HepG2 (cell line): ENCODE data around the gene ZNF24. TPM values are rescaled to one million over a fixed set of nuclear protein-coding genes. Genes with fewer than 3 reads are reported as not detected.

Experiments used
- ATAC-seq: fragments of 200-7000 bp; cut with Tn5 transposase; 3 replicates; pipeline ENCODE4 v1.9.1; 2020; ENCODE audit warnings: mild to moderate bottlenecking, moderate library complexity
- BruUV-seq: library from RNA; stranded (reverse); fragments of 400-500 nt; replicated peaks from 2 replicates; lab custom pipeline; 2021; lab: Mats Ljungman, UMichigan
- CTCF ChIA-PET: fragments of 300-600 bp; formaldehyde crosslinking; extraction: SDS; loops from one replicate; lab custom pipeline; 2021; ENCODE audit warnings: low total read pairs, inconsistent platforms, low intra/inter-chr PET ratio; lab: Yijun Ruan, JAX
- POLR2A ChIA-PET: fragments of 350-600 bp; sonication (Branson Sonifier 250); formaldehyde crosslinking; loops from one replicate; lab custom pipeline; 2020; ENCODE audit warnings: antibody characterized with exemption, inconsistent platforms; lab: Yijun Ruan, JAX
- DNase-seq: peaks from one replicate; pipeline ENCODE4 v3.0.0-alpha.2; 2015; ENCODE audit warnings: low spot score
- FAIRE-seq: peaks from 3 replicates; lab custom pipeline; 2011; peaks lifted over from hg19 to GRCh38; lab: Jason Lieb, UNC
- H2AFZ ChIP-seq: one replicate; pipeline ENCODE4 v1.6.1; 2011; ENCODE audit warnings: low read length, inconsistent platforms
- H3K27ac ChIP-seq: fragments of 300-600 bp; 3 replicates; pipeline ENCODE4 v1.8.0; 2011; ENCODE audit warnings: mixed run types, mild to moderate bottlenecking, mixed read lengths, low read length, inconsistent platforms; ENCODE audit not compliant: insufficient read depth; ENCODE audit errors: extremely low read length
- H3K27me3 ChIP-seq, 2 experiments: fragments of 200-600 bp in 1 of 2; 2 replicates in 1 of 2; 3 replicates in 1 of 2; pipeline versions ENCODE4 v1.6.0 to v1.8.0; 2011; ENCODE audit warnings: low read length in 2 of 2, mild to moderate bottlenecking in 2 of 2, moderate library complexity in 2 of 2, inconsistent platforms in 1 of 2; ENCODE audit not compliant: insufficient read depth in 2 of 2, control insufficient read depth in 1 of 2
- H3K36me3 ChIP-seq, 2 experiments: fragments of 200-600 bp in 1 of 2; replicated peaks in 1 of 2; 2 replicates in 1 of 2; 3 replicates in 1 of 2; pipeline versions ENCODE4 v1.5.1 to v1.8.0; 2011; ENCODE audit warnings: low read length in 2 of 2, inconsistent platforms in 1 of 2; ENCODE audit not compliant: insufficient read depth in 2 of 2, control insufficient read depth in 1 of 2
- H3K4me1 ChIP-seq: 2 replicates; pipeline ENCODE4 v1.5.1; 2012; ENCODE audit warnings: low read length, inconsistent platforms; ENCODE audit not compliant: insufficient read depth
- H3K4me2 ChIP-seq: 2 replicates; pipeline ENCODE4 v1.6.0; 2011; ENCODE audit warnings: low read depth, low read length, inconsistent platforms
- H3K4me3 ChIP-seq, 3 experiments: fragments of 200-600 bp in 1 of 3; sonication (generic), shearing (Covaris generic) in 1 of 3; replicated peaks in 1 of 3; 2 replicates each; pipeline ENCODE4 v1.5.1; 2011 to 2016; ENCODE audit warnings: low read length in 3 of 3, inconsistent platforms in 2 of 3, low read depth in 2 of 3, mild to moderate bottlenecking in 2 of 3, control low read depth in 1 of 3, mixed read lengths in 1 of 3; ENCODE audit not compliant: insufficient read depth in 1 of 3
- H3K79me2 ChIP-seq: one replicate; pipeline ENCODE4 v1.6.1; 2011; ENCODE audit warnings: low read length, inconsistent platforms; ENCODE audit not compliant: insufficient read depth
- H3K9ac ChIP-seq: 2 replicates; pipeline ENCODE4 v1.6.0; 2011; ENCODE audit warnings: mild to moderate bottlenecking, low read depth, low read length, inconsistent platforms; ENCODE audit not compliant: insufficient read depth
- H3K9me3 ChIP-seq: 2 replicates; pipeline ENCODE4 v1.5.1; 2012; ENCODE audit warnings: mild to moderate bottlenecking, low read length
- H4K20me1 ChIP-seq: 2 replicates; pipeline ENCODE4 v1.6.0; 2011; ENCODE audit warnings: inconsistent platforms, mild to moderate bottlenecking, low read length, moderate library complexity; ENCODE audit not compliant: insufficient read depth
- ARNT2 ChIP-seq: sonication (generic); formaldehyde crosslinking; IDR thresholded peaks from 2 replicates; pipeline ENCODE4 v1.8.0; 2022; ENCODE audit warnings: mild to moderate bottlenecking, low read depth, missing genetic modification reagents, moderate library complexity
- FLYWCH1 ChIP-seq: sonication (generic); formaldehyde crosslinking; IDR thresholded peaks from 2 replicates; pipeline ENCODE4 v1.8.1; 2023; ENCODE audit warnings: mild to moderate bottlenecking, missing genetic modification reagents
- FOSL1 ChIP-seq: sonication (generic); formaldehyde crosslinking; IDR thresholded peaks from 2 replicates; pipeline ENCODE4 v1.9.0; 2021; ENCODE audit warnings: missing genetic modification reagents, borderline replicate concordance
- FOXA3 ChIP-seq: IDR thresholded peaks from 2 replicates; pipeline ENCODE4 v1.6.1; 2016; ENCODE audit warnings: missing genetic modification reagents, missing compliant biosample characterization
- GPN1 ChIP-seq: sonication (generic); formaldehyde crosslinking; IDR thresholded peaks from 2 replicates; pipeline ENCODE4 v1.5.1; 2020; ENCODE audit warnings: missing genetic modification reagents, borderline replicate concordance
- HNRNPUL1 ChIP-seq: fragments of 200-400 bp; formaldehyde crosslinking; IDR thresholded peaks from 2 replicates; pipeline ENCODE4 v1.6.1; 2017; ENCODE audit warnings: low read depth, mild to moderate bottlenecking, low read length, moderate library complexity
- RORA ChIP-seq: sonication (generic); formaldehyde crosslinking; IDR thresholded peaks from 2 replicates; pipeline ENCODE4 v1.5.0; 2020; ENCODE audit warnings: mild to moderate bottlenecking, missing genetic modification reagents, moderate library complexity
- SKI ChIP-seq: fragments of 450-650 bp; IDR thresholded peaks from one replicate; pipeline ENCODE4 v1.6.1; 2018; ENCODE audit warnings: mild to moderate bottlenecking; ENCODE audit not compliant: partially characterized antibody
- SPEN ChIP-seq: sonication (generic); formaldehyde crosslinking; IDR thresholded peaks from 2 replicates; pipeline ENCODE4 v1.5.1; 2020; ENCODE audit warnings: low read depth, mild to moderate bottlenecking, missing genetic modification reagents
- ZNF75D ChIP-seq: sonication (generic); formaldehyde crosslinking; IDR thresholded peaks from 2 replicates; pipeline ENCODE4 v1.8.1; 2023; ENCODE audit warnings: missing genetic modification reagents, mild to moderate bottlenecking, borderline replicate concordance
- WGBS: methylation state at CpG from one replicate; pipeline ENCODE4 v1.1.6; 2017; ENCODE audit warnings: low lambda C conversion rate; 5-methylcytosine and 5-hydroxymethylcytosine counted together
- in situ Hi-C: cut with HindIII; loops from 2 replicates; pipeline ENCODE4 v1.10.0; 2017; ENCODE audit warnings: low pct_unique_long_range_greater_than_20kb; ENCODE audit not compliant: extremely low pct_ligation_motif_present
- intact Hi-C: fragments of 100-400 bp; cut with micrococcal nuclease; formaldehyde crosslinking; loops from one replicate; pipeline ENCODE4 v1.10.0; 2022; ENCODE audit not compliant: unreplicated experiment
- polyA plus RNA-seq, 8 experiments: library from polyadenylated mRNA; depleted of rRNA in 3 of 8; stranded (reverse) in 7 of 8; unstranded in 1 of 8; fragments of >200 nt; fragmentation: Illumina TruSeq in 4 of 8; extraction: Trizol in 4 of 8; gene quantifications; 2 replicates each; pipeline versions ENCODE4 v1.2.1 to v1.2.3, GENCODE V29; 2011 to 2016; ENCODE audit warnings: low read depth in 4 of 8, missing spikeins in 1 of 8, mixed read lengths in 1 of 8; ENCODE audit not compliant: insufficient read depth in 1 of 8
- total RNA-seq, 5 experiments: library from RNA; depleted of rRNA; stranded (reverse); fragments of >200 nt; fragmentation: Illumina TruSeq; extraction: Trizol; gene quantifications; 2 replicates each; pipeline ENCODE4 v1.2.3, GENCODE V29; 2016; ENCODE audit warnings: low read depth in 1 of 5
- TF ChIP-seq, protein P1 (sequence below): sonication (generic); formaldehyde crosslinking; IDR thresholded peaks from 2 replicates; pipeline ENCODE4 v1.5.0; 2020; ENCODE audit warnings: missing genetic modification reagents
- TF ChIP-seq, protein P2 (sequence below): IDR thresholded peaks from 2 replicates; pipeline ENCODE4 v1.4.0; 2020; ENCODE audit warnings: mild to moderate bottlenecking, missing genetic modification reagents

ZNF24 gene
- total and polyA plus RNA-seq, 2 of the 13 experiments (the other 11 are each of a cell fraction or from before 2014, with no cell fraction given): 19.5 to 41.1 TPM

DNA sequence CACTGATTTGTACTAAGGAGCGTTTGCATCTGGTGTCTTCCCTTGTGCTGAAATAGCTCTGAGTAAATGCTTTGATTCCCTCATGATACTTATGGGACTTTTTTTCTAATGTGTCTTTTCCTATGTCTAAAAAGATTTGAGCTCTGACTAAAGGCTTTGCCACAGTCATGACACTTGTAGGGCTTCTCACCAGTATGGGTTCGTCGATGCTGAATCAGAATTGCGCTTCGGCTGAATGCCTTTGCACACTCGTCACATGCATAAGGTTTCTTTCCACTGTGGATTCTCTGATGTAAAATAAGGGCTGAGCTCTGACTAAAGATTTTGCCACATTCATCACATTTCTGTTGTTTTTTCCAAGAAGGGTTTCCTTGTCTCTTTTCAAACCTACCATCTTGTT is 24.9 kb upstream of the ZNF24 start (continued):
- TF ChIP-seq ARNT2: no peak

DNA sequence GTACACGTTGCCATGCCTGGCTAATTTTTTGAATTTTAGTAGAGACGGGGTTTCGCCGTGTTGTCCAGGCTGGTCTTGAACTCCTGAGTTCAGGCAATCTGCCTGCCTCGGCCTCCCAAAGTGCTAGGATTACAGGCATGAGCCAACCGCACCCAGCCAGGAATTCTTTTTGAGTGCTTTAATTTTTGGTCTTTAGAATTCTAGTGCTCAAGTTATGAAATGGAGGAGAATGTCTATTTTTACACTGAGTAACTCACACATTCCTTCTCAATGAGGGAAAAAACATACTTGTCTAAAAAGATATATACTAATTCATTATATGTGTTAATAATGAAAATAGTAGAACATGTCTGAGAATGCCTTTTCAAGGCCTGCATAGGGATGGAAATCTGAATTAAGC is 24.4 kb upstream of the ZNF24 start:
- no TSS peak for BruUV-seq
- no peak for DNase-seq
- no peaks in the 10 kb centered on the region for H4K20me1 ChIP-seq
- no peaks in the 10 kb centered on the region for H3K27me3 ChIP-seq
- WGBS: 94% methylated on average over 6 of the region's 6 CpGs
- TF ChIP-seq, protein P1, sequence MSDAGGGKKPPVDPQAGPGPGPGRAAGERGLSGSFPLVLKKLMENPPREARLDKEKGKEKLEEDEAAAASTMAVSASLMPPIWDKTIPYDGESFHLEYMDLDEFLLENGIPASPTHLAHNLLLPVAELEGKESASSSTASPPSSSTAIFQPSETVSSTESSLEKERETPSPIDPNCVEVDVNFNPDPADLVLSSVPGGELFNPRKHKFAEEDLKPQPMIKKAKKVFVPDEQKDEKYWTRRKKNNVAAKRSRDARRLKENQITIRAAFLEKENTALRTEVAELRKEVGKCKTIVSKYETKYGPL (CRISPR knock-in tag): no peak
- no peak for TF ChIP-seq SKI
- TF ChIP-seq ZNF75D (CRISPR knock-in tag): no peak
- no peak for TF ChIP-seq GPN1 (CRISPR knock-in tag)
- ChIA-PET POLR2A (no interaction called here), CTCF (no interaction called here)
- no peak for ATAC-seq
- H3K9ac ChIP-seq: no peak overlapping the region
- H3K9me3 ChIP-seq: no peaks in the 10 kb centered on the region
- no peak overlapping the region for H2AFZ ChIP-seq
- intact Hi-C loops (no loop called here), in situ Hi-C loops (no loop called here)
- H3K4me3 ChIP-seq: no peak overlapping the region
- peaks cover 34% of the 10 kb centered on the region for H3K4me1 ChIP-seq
- FAIRE-seq: no peak
- H3K4me2 ChIP-seq: no peak overlapping the region
- no peaks in the 10 kb centered on the region for H3K79me2 ChIP-seq
- no peak overlapping the region for H3K27ac ChIP-seq
- H3K36me3 ChIP-seq: no peaks in the 10 kb centered on the region

DNA sequence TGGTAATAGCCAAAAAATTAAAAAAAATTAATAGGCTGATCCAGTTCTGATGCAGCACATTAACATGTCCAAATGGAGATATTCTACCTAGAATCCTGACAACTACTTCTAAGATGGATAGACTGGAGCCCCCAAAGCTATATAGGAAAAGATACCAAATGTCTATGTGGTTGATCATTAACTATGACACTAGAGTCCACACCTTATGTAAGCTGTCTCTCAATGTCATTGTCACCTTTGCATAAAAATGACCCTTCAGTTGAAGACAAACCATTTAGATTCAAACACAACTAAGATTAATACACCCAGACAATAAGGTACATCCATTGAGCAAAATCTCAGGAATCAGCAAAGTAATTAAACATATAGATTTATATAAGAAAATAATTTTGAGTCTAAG is 18.3 kb upstream of the ZNF24 start:
- no TSS peak for BruUV-seq
- FAIRE-seq (no peak), ATAC-seq (peak; percentile 25; the same call in 1 of the 3 replicates), DNase-seq (peak; percentile 27)
- H3K4me2 ChIP-seq: peak overlapping the region; percentile 4; the same call in 1 of the 2 replicates
- in situ Hi-C loops (no loop called here), intact Hi-C loops (no loop called here)
- H4K20me1 ChIP-seq: no peaks in the 10 kb centered on the region
- no peak overlapping the region for H3K9ac ChIP-seq
- H3K4me3 ChIP-seq: no peak overlapping the region
- ChIA-PET CTCF (no interaction called here), POLR2A (interaction anchor here (1.7 kb wide), 1 partner anchor 121 kb away, joined by 6 read pairs; the partner anchor contains the start of gene ZNF397)
- H3K36me3 ChIP-seq: no peaks in the 10 kb centered on the region
- peaks cover 43% of the 10 kb centered on the region for H3K4me1 ChIP-seq
- no peak overlapping the region for H3K27ac ChIP-seq
- H3K79me2 ChIP-seq: no peaks in the 10 kb centered on the region
- H3K9me3 ChIP-seq: no peaks in the 10 kb centered on the region
- H2AFZ ChIP-seq: no peak overlapping the region
- H3K27me3 ChIP-seq: no peaks in the 10 kb centered on the region
- TF ChIP-seq FLYWCH1 (CRISPR knock-in tag) (no peak), SPEN (CRISPR knock-in tag) (no peak), HNRNPUL1 (0 out of 2 replicates have a peak, but pooled peaks have one; percentile 58), FOSL1 (CRISPR knock-in tag) (no peak), RORA (CRISPR knock-in tag) (no peak), FOXA3 (CRISPR knock-in tag) (0 out of 2 replicates have a peak, but pooled peaks have one; percentile 11)
- TF ChIP-seq, protein P2, sequence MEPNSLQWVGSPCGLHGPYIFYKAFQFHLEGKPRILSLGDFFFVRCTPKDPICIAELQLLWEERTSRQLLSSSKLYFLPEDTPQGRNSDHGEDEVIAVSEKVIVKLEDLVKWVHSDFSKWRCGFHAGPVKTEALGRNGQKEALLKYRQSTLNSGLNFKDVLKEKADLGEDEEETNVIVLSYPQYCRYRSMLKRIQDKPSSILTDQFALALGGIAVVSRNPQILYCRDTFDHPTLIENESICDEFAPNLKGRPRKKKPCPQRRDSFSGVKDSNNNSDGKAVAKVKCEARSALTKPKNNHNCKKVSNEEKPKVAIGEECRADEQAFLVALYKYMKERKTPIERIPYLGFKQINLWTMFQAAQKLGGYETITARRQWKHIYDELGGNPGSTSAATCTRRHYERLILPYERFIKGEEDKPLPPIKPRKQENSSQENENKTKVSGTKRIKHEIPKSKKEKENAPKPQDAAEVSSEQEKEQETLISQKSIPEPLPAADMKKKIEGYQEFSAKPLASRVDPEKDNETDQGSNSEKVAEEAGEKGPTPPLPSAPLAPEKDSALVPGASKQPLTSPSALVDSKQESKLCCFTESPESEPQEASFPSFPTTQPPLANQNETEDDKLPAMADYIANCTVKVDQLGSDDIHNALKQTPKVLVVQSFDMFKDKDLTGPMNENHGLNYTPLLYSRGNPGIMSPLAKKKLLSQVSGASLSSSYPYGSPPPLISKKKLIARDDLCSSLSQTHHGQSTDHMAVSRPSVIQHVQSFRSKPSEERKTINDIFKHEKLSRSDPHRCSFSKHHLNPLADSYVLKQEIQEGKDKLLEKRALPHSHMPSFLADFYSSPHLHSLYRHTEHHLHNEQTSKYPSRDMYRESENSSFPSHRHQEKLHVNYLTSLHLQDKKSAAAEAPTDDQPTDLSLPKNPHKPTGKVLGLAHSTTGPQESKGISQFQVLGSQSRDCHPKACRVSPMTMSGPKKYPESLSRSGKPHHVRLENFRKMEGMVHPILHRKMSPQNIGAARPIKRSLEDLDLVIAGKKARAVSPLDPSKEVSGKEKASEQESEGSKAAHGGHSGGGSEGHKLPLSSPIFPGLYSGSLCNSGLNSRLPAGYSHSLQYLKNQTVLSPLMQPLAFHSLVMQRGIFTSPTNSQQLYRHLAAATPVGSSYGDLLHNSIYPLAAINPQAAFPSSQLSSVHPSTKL (CRISPR knock-in tag): peak; percentile 44; the same call in 1 of the 2 replicates
